GM12878 (cell line): ENCODE measurements around the gene SCUBE3. TPM values are rescaled to one million over a fixed set of nuclear protein-coding genes. Genes with fewer than 3 reads are reported as not detected.

Source experiments
- ATAC-seq: fragments of 200-7000 bp; cut with Tn5 transposase; 3 replicates; pipeline ENCODE4 v1.9.1; 2020; ENCODE audit warnings: mild to moderate bottlenecking, moderate library complexity
- BruUV-seq: library from RNA; stranded (reverse); fragments of 400-500 nt; replicated peaks from 2 replicates; lab custom pipeline; 2021; lab: Mats Ljungman, UMichigan
- CTCF ChIA-PET: fragments of 300-600 bp; sonication (Branson Sonifier 250); formaldehyde crosslinking; extraction: SDS; loops from one replicate; lab custom pipeline; 2021; ENCODE audit warnings: inconsistent platforms; lab: Yijun Ruan, JAX
- POLR2A ChIA-PET: fragments of 350-600 bp; formaldehyde crosslinking; extraction: SDS; loops from one replicate; lab custom pipeline; 2021; ENCODE audit warnings: inconsistent platforms; lab: Charles Lee
- RAD21 ChIA-PET: fragments of 300-600 bp; sonication (Branson Sonifier 250); formaldehyde crosslinking; loops from one replicate; lab custom pipeline; 2023; ENCODE audit warnings: antibody characterized with exemption; ENCODE audit not compliant: unreplicated experiment; lab: Charles Lee
- SMC1A ChIA-PET: fragments of 300-600 bp; sonication (Branson Sonifier 250); formaldehyde crosslinking; loops from one replicate; lab custom pipeline; 2023; ENCODE audit not compliant: unreplicated experiment, uncharacterized antibody; lab: Charles Lee
- DNase-seq: peaks from one replicate; pipeline ENCODE4 v3.0.0-alpha.2; 2011; ENCODE audit warnings: low read depth, low spot score
- FAIRE-seq: peaks from 3 replicates; lab custom pipeline; 2011; peaks lifted over from hg19 to GRCh38; lab: Jason Lieb, UNC
- H2AFZ ChIP-seq: 2 replicates; pipeline ENCODE4 v1.6.0; 2011; ENCODE audit warnings: low read depth, low read length, control low read depth; ENCODE audit not compliant: control insufficient read depth
- H3K27ac ChIP-seq: 2 replicates; pipeline ENCODE4 v1.5.1; 2011; ENCODE audit warnings: control low read depth; ENCODE audit not compliant: control insufficient read depth, insufficient read depth
- H3K27me3 ChIP-seq, 2 experiments: replicated peaks in 1 of 2; 2 replicates each; pipeline versions ENCODE4 v1.6.0 to v1.6.1; 2011; ENCODE audit warnings: low read length in 1 of 2; ENCODE audit not compliant: control insufficient read depth in 2 of 2, insufficient read depth in 2 of 2
- H3K36me3 ChIP-seq, 2 experiments: 2 replicates each; pipeline ENCODE4 v1.5.1; 2011; ENCODE audit warnings: low read length in 1 of 2; ENCODE audit not compliant: control insufficient read depth in 2 of 2, insufficient read depth in 2 of 2
- H3K4me1 ChIP-seq: 2 replicates; pipeline ENCODE4 v1.6.1; 2011; ENCODE audit warnings: mild to moderate bottlenecking, low read length, moderate library complexity, mixed read lengths; ENCODE audit not compliant: control insufficient read depth, insufficient read depth
- H3K4me2 ChIP-seq: 2 replicates; pipeline ENCODE4 v1.6.0; 2011; ENCODE audit warnings: control low read depth; ENCODE audit not compliant: control insufficient read depth, insufficient read depth
- H3K4me3 ChIP-seq: fragments of 200-600 bp; sonication (generic); 2 replicates; pipeline ENCODE4 v1.5.1; 2016
- H3K79me2 ChIP-seq: 2 replicates; pipeline ENCODE4 v1.6.0; 2011; ENCODE audit warnings: low read length; ENCODE audit not compliant: control insufficient read depth, insufficient read depth
- H3K9ac ChIP-seq: 2 replicates; pipeline ENCODE4 v1.8.0; 2011; ENCODE audit warnings: low read length, control low read depth, mixed read lengths; ENCODE audit not compliant: control insufficient read depth, insufficient read depth
- H3K9me3 ChIP-seq: replicated peaks from 3 replicates; pipeline ENCODE4 v1.5.1; 2011; ENCODE audit warnings: mild to moderate bottlenecking, low read length; ENCODE audit not compliant: control insufficient read depth, insufficient read depth
- H4K20me1 ChIP-seq: 2 replicates; pipeline ENCODE4 v1.6.0; 2011; ENCODE audit not compliant: control insufficient read depth, insufficient read depth
- BACH1 ChIP-seq: fragments of 450-650 bp; IDR thresholded peaks from 2 replicates; pipeline ENCODE4 v1.6.1; 2017; ENCODE audit warnings: mild to moderate bottlenecking, borderline replicate concordance
- EZH2 ChIP-seq: IDR thresholded peaks from 2 replicates; pipeline ENCODE4 v1.6.1; 2012; ENCODE audit warnings: low read depth, mild to moderate bottlenecking, control low read depth, inconsistent platforms, low read length, borderline replicate concordance; ENCODE audit not compliant: control insufficient read depth
- HDGF ChIP-seq: fragments of 450-650 bp; IDR thresholded peaks from 2 replicates; pipeline ENCODE4 v1.6.1; 2016; ENCODE audit warnings: antibody characterized with exemption
- NFIC ChIP-seq: IDR thresholded peaks from 2 replicates; pipeline ENCODE4 v1.6.1; 2012; ENCODE audit warnings: low read depth, mild to moderate bottlenecking, inconsistent platforms, low read length, moderate library complexity
- NRF1 ChIP-seq: conservative IDR thresholded peaks from 2 replicates; pipeline ENCODE4 v1.6.1; 2011; ENCODE audit warnings: mild to moderate bottlenecking, low read depth, low read length, improper control_type of control experiment
- SREBF1 ChIP-seq: IDR thresholded peaks from 2 replicates; pipeline ENCODE4 v1.6.1; 2012; ENCODE audit warnings: mild to moderate bottlenecking, low read length
- WGBS: methylation state at CpG from one replicate; pipeline ENCODE4 v1.1.6; 2016; ENCODE audit warnings: low lambda C conversion rate; ENCODE audit not compliant: insufficient replicate concordance, insufficient coverage; ENCODE audit errors: missing lambda C conversion rate; 5-methylcytosine and 5-hydroxymethylcytosine counted together
- in situ Hi-C: fragments of 300-500 bp; cut with MboI; formaldehyde crosslinking; loops from 9 replicates; pipeline ENCODE4 v1.14.3; 2018; ENCODE audit warnings: mixed read lengths
- intact Hi-C: fragments of 100-400 bp; cut with micrococcal nuclease; formaldehyde crosslinking; loops from one replicate; pipeline ENCODE4 v1.14.2; 2022; ENCODE audit not compliant: unreplicated experiment
- polyA plus RNA-seq, 11 experiments: library from polyadenylated mRNA; depleted of rRNA in 4 of 11; unstranded in 6 of 11; stranded (reverse) in 5 of 11; fragments of >200 nt; fragmentation: Nextera tagmentation in 4 of 11; fragmentation: Illumina TruSeq in 1 of 11; extraction: Ambion mirVana in 4 of 11; extraction: Trizol in 1 of 11; gene quantifications; 1 replicate in 1 of 11; 2 replicates in 10 of 11; pipeline versions ENCODE4 v1.2.1 to v1.2.3, GENCODE V29; 2011 to 2016; ENCODE audit warnings: inconsistent platforms in 2 of 11, missing spikeins in 2 of 11, low read depth in 1 of 11
- total RNA-seq, 4 experiments: library from RNA; depleted of rRNA in 3 of 4; stranded (reverse); fragments of >200 nt in 3 of 4; fragmentation: Illumina TruSeq in 1 of 4; extraction: Trizol in 1 of 4; gene quantifications; 2 replicates each; pipeline versions ENCODE4 v1.2.1 to v1.2.3, GENCODE V29; 2013 to 2021
- TF ChIP-seq, protein P1 (sequence below): IDR thresholded peaks from 2 replicates; pipeline ENCODE4 v1.6.1; 2011; ENCODE audit warnings: borderline replicate concordance, low read depth, mild to moderate bottlenecking, moderate library complexity, mixed read lengths, low read length; ENCODE audit not compliant: insufficient read depth; ENCODE audit errors: extremely low read length
- TF ChIP-seq, protein P2 (sequence below): IDR thresholded peaks from 2 replicates; pipeline ENCODE4 v1.6.1; 2011; ENCODE audit warnings: low read depth, mild to moderate bottlenecking, low read length, moderate library complexity, borderline replicate concordance; ENCODE audit errors: extremely low read depth
- TF ChIP-seq, protein P3 (sequence below): fragments of 450-650 bp; IDR thresholded peaks from 2 replicates; pipeline ENCODE4 v1.6.1; 2017; ENCODE audit warnings: borderline replicate concordance
- TF ChIP-seq, protein P4 (sequence below): fragments of 450-650 bp; IDR thresholded peaks from 2 replicates; pipeline ENCODE4 v1.6.1; 2016; ENCODE audit warnings: mild to moderate bottlenecking

SCUBE3 gene
- total and polyA plus RNA-seq, 10 of the 15 experiments (the other 5 are each of a cell fraction or from before 2014, with no cell fraction given): under 0.01 to 0.20 (median 0.07) TPM; not detected in 4

DNA sequence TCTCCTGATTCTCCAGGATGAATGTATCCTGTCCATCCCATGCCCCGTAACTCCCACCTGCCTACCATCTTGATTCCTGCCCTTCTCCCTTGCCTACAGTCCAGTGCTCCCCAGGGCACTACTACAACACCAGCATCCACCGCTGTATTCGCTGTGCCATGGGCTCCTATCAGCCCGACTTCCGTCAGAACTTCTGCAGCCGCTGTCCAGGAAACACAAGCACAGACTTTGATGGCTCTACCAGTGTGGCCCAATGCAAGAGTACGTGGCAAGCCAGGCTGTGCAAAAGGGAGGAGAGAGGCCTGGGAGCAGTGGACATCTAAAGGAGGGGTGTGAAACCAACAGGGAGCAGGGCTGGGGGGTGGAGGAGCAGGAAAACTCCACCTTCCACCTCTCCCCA is 30.8 kb downstream of the SCUBE3 start:
- no TSS peak for BruUV-seq
- DNase-seq: no peak
- intact Hi-C loops (loop anchor here (5.0 kb wide), 1 partner anchor 37 kb away; no protein-coding TSS in a partner anchor), in situ Hi-C loops (no loop called here)
- no peaks in the 10 kb centered on the region for H3K27me3 ChIP-seq
- no peak overlapping the region for H3K4me3 ChIP-seq
- no peak for ATAC-seq
- peaks cover 21% of the 10 kb centered on the region for H3K4me1 ChIP-seq
- CTCF ChIA-PET: interaction anchor here (1.0 kb wide), 1 partner anchor 83 kb away, joined by 3 read pairs; no protein-coding TSS in a partner anchor
- SMC1A ChIA-PET: no interaction called here
- no peak overlapping the region for H3K9ac ChIP-seq
- no peak overlapping the region for H3K27ac ChIP-seq
- POLR2A ChIA-PET: no interaction called here
- WGBS: 94% methylated on average over 7 of the region's 7 CpGs
- 0 out of 2 replicates have a peak, but pooled peaks cover 3% of the 10 kb centered on the region for H3K79me2 ChIP-seq
- no peak overlapping the region for H2AFZ ChIP-seq
- no peaks in the 10 kb centered on the region for H3K9me3 ChIP-seq
- TF ChIP-seq NFIC (no peak), NRF1 (no peak), SREBF1 (no peak), HDGF (no peak), BACH1 (no peak), EZH2 (no peak)
- TF ChIP-seq, protein P1, sequence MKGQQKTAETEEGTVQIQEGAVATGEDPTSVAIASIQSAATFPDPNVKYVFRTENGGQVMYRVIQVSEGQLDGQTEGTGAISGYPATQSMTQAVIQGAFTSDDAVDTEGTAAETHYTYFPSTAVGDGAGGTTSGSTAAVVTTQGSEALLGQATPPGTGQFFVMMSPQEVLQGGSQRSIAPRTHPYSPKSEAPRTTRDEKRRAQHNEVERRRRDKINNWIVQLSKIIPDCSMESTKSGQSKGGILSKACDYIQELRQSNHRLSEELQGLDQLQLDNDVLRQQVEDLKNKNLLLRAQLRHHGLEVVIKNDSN: no peak
- TF ChIP-seq, protein P2, sequence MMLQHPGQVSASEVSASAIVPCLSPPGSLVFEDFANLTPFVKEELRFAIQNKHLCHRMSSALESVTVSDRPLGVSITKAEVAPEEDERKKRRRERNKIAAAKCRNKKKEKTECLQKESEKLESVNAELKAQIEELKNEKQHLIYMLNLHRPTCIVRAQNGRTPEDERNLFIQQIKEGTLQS: no peak
- TF ChIP-seq, protein P3, sequence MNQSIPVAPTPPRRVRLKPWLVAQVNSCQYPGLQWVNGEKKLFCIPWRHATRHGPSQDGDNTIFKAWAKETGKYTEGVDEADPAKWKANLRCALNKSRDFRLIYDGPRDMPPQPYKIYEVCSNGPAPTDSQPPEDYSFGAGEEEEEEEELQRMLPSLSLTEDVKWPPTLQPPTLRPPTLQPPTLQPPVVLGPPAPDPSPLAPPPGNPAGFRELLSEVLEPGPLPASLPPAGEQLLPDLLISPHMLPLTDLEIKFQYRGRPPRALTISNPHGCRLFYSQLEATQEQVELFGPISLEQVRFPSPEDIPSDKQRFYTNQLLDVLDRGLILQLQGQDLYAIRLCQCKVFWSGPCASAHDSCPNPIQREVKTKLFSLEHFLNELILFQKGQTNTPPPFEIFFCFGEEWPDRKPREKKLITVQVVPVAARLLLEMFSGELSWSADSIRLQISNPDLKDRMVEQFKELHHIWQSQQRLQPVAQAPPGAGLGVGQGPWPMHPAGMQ: no peak
- TF ChIP-seq, protein P4, sequence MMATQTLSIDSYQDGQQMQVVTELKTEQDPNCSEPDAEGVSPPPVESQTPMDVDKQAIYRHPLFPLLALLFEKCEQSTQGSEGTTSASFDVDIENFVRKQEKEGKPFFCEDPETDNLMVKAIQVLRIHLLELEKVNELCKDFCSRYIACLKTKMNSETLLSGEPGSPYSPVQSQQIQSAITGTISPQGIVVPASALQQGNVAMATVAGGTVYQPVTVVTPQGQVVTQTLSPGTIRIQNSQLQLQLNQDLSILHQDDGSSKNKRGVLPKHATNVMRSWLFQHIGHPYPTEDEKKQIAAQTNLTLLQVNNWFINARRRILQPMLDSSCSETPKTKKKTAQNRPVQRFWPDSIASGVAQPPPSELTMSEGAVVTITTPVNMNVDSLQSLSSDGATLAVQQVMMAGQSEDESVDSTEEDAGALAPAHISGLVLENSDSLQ: no peak
- TF ChIP-seq, all 136 proteins: peak for 0
- RAD21 ChIA-PET: no interaction called here
- peaks cover 4% of the 10 kb centered on the region; the same call in 1 of the 2 replicates for H4K20me1 ChIP-seq
- FAIRE-seq: no peak
- H3K4me2 ChIP-seq: no peak overlapping the region
- no peaks in the 10 kb centered on the region for H3K36me3 ChIP-seq
